ENCODE results near the gene WASHC4.
A peak's percentile ranks its signal among the peaks of the same experiment; 100 is the strongest.

WASHC4 gene

DNA sequence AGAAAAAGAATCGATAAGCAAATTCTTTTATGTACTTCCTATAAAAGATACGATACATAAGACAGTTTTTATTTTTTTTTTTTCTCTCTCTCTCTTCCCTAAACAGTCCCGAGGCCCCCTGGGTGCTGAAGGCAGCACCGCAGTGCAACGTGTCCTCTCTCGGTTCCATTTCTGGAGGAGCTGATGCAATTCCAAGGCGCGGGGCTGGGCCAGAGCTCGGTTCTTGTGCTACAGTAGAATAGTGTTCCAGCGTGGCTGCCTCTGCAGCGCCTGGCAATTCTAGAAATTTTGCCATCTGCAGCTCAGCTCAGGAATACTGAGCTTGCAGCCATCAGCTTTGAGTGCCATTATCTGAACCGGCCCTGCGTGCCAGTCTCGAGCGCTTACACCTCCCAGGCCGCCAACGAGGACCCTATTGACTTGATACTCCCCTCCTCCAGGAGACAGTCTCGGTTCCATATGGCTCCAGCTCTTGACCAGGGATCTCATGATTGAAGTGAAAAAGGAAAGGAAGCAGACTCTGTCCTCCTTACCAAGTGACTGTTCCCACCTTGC, 23.9 kb upstream of the WASHC4 start:
- in situ Hi-C loops (cut with HindIII; ENCODE audit: low sequenced_read_pairs): no loop called here
- DNase-seq (ENCODE audit: low read depth, low spot score): peak; percentile 70
- H3K4me3 ChIP-seq (ENCODE audit: low read depth, low read length): peak overlapping the region; percentile 78
- TF ChIP-seq, protein P1, sequence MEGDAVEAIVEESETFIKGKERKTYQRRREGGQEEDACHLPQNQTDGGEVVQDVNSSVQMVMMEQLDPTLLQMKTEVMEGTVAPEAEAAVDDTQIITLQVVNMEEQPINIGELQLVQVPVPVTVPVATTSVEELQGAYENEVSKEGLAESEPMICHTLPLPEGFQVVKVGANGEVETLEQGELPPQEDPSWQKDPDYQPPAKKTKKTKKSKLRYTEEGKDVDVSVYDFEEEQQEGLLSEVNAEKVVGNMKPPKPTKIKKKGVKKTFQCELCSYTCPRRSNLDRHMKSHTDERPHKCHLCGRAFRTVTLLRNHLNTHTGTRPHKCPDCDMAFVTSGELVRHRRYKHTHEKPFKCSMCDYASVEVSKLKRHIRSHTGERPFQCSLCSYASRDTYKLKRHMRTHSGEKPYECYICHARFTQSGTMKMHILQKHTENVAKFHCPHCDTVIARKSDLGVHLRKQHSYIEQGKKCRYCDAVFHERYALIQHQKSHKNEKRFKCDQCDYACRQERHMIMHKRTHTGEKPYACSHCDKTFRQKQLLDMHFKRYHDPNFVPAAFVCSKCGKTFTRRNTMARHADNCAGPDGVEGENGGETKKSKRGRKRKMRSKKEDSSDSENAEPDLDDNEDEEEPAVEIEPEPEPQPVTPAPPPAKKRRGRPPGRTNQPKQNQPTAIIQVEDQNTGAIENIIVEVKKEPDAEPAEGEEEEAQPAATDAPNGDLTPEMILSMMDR (IDR thresholded peaks at IDR 0.05; ENCODE audit: low read depth, low read length): no peak

DNA sequence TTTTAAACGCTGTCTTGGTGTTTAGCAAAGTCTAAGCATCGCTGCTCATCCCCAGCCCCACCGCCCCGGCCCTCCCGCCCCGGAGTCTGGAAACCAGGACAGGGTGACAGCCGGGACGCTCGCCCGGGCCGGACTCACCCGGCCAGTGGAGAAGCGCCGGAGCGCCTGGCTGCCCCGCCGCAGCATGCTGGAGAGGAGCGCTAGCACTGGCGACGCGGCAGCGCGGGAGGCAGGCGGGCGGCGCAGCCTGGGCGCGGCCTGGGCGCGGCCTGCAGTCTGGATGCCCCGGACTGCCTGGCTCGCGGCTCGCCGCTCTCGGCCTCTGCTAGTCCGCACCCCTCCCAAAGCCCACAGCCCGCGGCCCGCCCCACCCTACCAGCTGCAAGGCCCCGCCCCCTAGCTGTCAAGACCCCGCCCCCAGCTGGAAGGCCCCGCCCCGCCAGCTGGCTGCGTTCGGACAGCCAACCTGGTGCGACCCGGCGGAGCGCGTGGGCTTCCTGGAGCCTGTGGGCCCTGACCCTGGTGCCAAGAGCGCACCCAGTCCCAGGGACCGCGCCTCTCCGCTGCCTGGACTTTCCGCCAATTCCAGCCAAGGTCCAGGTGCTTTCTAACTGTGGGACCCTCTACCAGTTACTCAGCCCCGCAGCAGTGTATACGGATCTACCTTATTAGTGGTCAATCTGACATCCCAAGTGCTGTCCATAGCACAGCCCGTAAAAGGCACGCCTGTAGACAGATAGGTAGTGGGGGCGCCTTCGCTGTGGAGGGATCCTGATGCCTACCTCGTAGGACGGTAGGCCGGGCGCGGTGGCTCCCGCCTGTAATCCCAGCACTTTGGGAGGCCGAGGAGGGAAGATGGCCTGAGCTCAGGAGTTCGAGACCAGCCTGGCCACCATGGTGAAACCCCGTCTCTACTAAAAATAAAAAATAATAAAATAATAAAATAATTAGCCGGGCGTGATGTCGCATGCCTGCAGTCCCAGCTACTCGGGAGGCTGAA, 23.0 kb upstream of the WASHC4 start, which contains the start of gene ALDH1L2:
TSS of gene ALDH1L2 (minus strand) at position 208 of the 1,000 bp plus-strand sequence. CDS start at position 186, 22 bp downstream.
- in situ Hi-C loops (cut with HindIII; ENCODE audit: low sequenced_read_pairs): no loop called here
- TF ChIP-seq, protein P1 (IDR thresholded peaks at IDR 0.05; ENCODE audit: low read depth, low read length): no peak
- peak within 1 kb of the TSS; percentile 78 for H3K4me3 ChIP-seq (ENCODE audit: low read depth, low read length)
- peak; percentile 90 for DNase-seq (ENCODE audit: low read depth, low spot score)

DNA sequence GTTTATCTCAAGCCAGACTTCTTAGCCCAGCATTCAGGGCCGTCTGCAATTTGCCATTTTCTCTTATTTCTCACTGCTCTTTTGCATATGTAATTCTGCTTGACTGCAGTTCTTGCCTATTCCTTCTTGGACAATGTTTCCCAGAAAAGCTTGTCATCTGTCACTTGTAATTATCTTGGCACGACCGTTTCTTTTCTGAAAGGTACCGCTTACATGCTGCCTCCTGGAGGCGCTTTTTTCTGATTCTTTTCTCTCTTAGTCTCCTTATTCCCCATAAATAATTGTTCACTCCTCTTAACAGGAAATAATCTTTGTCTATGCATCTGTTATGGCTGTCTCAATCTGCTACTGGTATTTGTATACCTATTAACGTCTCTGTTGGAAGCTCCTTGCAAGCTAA, 22.0 kb upstream of the WASHC4 start:
- in situ Hi-C loops (cut with HindIII; ENCODE audit: low sequenced_read_pairs): no loop called here
- H3K4me3 ChIP-seq (ENCODE audit: low read depth, low read length): no peak overlapping the region

DNA sequence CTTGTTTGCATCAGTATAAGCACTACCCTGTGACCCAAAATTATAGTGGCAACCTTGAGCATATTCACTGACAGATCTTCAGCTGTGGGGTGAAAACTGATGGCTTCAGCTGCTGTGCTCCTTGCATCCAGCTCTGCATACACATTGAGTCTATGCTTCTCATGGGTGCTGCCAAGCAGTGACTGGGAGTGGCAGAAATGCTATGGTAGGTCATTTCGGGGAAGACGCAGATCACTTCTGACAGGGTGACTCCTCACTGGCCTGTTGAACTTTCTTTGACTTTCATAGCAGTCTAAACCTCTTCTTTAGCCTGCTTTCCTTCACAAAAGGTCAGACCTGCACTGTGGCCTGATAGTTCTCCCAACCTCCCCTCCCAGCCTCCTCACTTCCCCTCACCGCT, 17.7 kb upstream of the WASHC4 start:
- no peak for DNase-seq (ENCODE audit: low read depth, low spot score)
- no peak overlapping the region for H3K4me3 ChIP-seq (ENCODE audit: low read depth, low read length)
- TF ChIP-seq, protein P1 (IDR thresholded peaks at IDR 0.05; ENCODE audit: low read depth, low read length): no peak
- in situ Hi-C loops (cut with HindIII; ENCODE audit: low sequenced_read_pairs): no loop called here

More for the DNA sequence above, 22.0 kb upstream of the WASHC4 start:
- TF ChIP-seq, protein P1 (IDR thresholded peaks at IDR 0.05; ENCODE audit: low read depth, low read length): no peak
- DNase-seq (ENCODE audit: low read depth, low spot score): no peak

DNA sequence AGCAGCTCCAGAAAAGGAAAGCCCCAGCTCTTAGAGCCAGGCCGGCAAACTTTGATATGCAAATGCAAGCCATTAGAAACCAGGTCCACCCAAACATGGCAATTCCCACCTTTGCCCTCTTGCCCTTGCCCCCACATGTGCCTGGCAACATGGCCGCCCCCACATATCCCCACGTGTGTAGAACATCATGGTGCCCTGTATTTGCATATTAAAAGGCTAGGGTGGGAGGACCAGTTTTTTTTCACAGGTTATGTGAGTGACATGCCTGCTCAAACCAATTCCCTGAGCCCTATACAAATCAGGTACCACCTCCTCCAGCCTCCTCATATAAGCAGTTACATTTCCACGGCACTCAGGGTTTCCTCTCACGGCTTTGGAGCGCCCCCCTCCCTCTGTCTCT, 17.2 kb upstream of the WASHC4 start:
- no peak for DNase-seq (ENCODE audit: low read depth, low spot score)
- in situ Hi-C loops (cut with HindIII; ENCODE audit: low sequenced_read_pairs): no loop called here
- TF ChIP-seq, protein P1 (IDR thresholded peaks at IDR 0.05; ENCODE audit: low read depth, low read length): no peak
- no peak overlapping the region for H3K4me3 ChIP-seq (ENCODE audit: low read depth, low read length)

DNA sequence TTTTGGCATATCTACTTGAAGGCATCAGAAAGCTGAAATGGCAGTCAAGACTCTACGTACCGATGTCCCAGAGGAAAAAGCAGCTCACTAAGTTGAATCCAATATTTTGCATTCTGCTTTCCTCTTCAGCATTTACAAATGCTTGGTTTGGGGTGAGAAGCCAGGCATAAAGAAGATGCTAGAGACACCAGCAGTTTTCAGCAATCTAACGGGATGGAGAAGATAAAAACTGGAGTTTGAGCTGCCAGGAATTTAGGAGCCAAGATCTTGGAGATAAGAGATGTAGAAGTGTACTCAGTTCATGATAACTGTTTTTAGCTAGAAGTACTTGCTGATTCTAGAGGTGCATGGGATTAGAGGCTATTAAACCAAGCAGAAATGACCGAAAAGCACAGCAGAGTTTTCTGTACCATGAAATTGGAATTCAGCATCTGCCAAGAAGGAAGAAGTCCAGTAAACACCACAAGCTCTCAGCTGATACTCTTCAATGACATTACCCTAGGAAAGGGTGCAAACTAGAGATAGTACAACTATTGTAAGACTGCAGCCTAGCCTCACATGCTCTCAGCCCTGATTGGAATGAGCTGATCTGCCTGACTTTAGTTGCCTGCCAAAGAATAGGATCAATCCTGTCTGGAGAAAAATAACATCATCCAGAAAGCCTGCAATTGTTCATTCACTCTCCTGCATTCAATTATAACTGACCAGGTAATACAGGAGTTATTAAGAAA, 15.9 kb upstream of the WASHC4 start:
- TF ChIP-seq, protein P1 (IDR thresholded peaks at IDR 0.05; ENCODE audit: low read depth, low read length): no peak
- in situ Hi-C loops (cut with HindIII; ENCODE audit: low sequenced_read_pairs): no loop called here
- no peak for DNase-seq (ENCODE audit: low read depth, low spot score)
- no peak overlapping the region for H3K4me3 ChIP-seq (ENCODE audit: low read depth, low read length)

All from astrocyte of the spinal cord (primary cell).